Measurements from ENCODE around the gene NAALADL2.

Gene NAALADL2

DNA sequence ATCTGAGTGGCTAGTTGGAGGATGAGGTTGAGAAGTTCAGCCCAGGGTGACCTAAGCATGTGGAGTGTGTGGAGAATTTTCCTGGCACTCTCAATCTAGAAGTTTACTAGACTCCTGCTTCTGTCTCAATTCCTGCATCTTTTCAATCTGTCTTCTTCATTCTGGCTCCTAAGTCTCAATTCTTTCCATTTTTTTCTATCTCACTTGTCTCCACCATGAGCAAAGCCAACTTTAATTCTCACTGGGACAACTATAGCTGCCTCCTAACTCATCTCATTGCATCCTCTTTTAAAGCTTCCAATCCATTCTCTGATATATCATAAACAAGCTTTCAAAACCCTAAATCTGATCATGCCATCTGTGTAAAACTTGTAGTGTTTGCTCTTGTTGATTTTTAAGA is 569.3 kb downstream of the NAALADL2 start:
- no peak for DNase-seq (ENCODE audit: low spot score)
- H3K27ac ChIP-seq, result no peak overlapping the region
- H3K4me3 ChIP-seq, result no peak overlapping the region
- no peak for TF ChIP-seq CTCF (IDR thresholded peaks at IDR 0.05)

GRCh38 chr3:175430983-175431773 is 572.0 kb downstream of the NAALADL2 start:
- no peak overlapping the region for H3K4me3 ChIP-seq
- DNase-seq (ENCODE audit: low spot score), result no peak
- no peak for TF ChIP-seq CTCF (IDR thresholded peaks at IDR 0.05)
- no peak overlapping the region for H3K27ac ChIP-seq

- Histone ChIP-seq H3K27ac (no peak overlapping the region), H3K4me3 (no peak overlapping the region)
- DNase-seq (ENCODE audit: low spot score), result no peak
- TF ChIP-seq CTCF (IDR thresholded peaks at IDR 0.05), result no peak
Measured at GRCh38 chr3:175432376-175433025, 573.4 kb downstream of the NAALADL2 start.

- Histone ChIP-seq H3K4me3 (no peak overlapping the region), H3K27ac (no peak overlapping the region)
- TF ChIP-seq CTCF (IDR thresholded peaks at IDR 0.05), result no peak
- no peak for DNase-seq (ENCODE audit: low spot score)
Measured at GRCh38 chr3:175433026-175433674, 574.0 kb downstream of the NAALADL2 start.

DNA sequence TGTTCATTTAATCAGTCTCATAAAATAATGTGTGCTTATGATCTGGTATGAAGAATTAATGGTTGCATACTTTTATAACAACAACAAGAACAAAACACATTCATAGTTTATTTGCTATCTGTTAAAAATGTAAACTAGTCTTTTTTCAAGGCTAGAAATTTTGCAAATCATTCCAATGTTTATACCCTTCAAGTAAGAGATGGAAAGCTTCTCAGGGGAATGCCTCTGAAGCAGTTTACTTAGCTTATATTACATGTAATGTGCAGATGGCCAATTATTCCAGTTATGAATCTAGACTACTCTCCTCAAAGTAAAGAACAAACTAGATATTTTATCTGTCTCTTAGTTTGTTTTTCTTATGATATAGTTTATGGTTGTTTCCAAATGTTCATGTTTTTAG is 575.4 kb downstream of the NAALADL2 start:
- TF ChIP-seq CTCF (IDR thresholded peaks at IDR 0.05), result no peak
- no peak for DNase-seq (ENCODE audit: low spot score)
- Histone ChIP-seq H3K4me3 (no peak overlapping the region), H3K27ac (no peak overlapping the region)

DNA sequence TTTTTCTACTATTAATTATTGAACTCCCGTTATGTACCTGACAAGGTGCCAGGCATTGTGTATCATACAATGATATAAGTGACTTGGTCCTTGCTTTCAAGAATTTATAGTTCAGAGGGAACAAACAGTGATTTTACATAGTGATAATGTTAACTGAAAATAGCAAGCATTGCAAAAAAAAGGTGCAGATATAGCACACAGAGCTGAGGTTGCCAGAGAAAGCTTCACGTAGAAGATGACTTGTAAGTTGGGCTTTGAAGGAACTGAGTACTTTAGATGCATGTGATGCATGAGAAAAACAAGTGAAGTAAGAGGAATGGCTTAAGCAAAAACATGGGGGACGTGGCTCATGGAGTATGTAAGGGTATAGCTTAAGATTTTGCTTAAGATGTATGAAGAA is 584.5 kb downstream of the NAALADL2 start:
- H3K4me3 ChIP-seq, result no peak overlapping the region
- no peak for DNase-seq (ENCODE audit: low spot score)
- no peak for TF ChIP-seq CTCF (IDR thresholded peaks at IDR 0.05)
- no peak overlapping the region for H3K27ac ChIP-seq
